GM23248 (cell line): Measurements from ENCODE around the gene EFCAB11. TPM values are rescaled to one million over a fixed set of nuclear protein-coding genes. Genes with fewer than 3 reads are reported as not detected.

Experiments
- DNase-seq: peaks from one replicate; pipeline ENCODE4 v3.0.0-alpha.2; 2015
- H2AFZ ChIP-seq: fragments of 200-600 bp; sonication (generic); 2 replicates; pipeline ENCODE4 v1.6.1; 2016; ENCODE audit warnings: antibody characterized with exemption
- H3F3A ChIP-seq: fragments of 200-600 bp; sonication (generic); 2 replicates; pipeline ENCODE4 v1.6.1; 2016; ENCODE audit warnings: mild to moderate bottlenecking, antibody characterized with exemption, mixed run types; ENCODE audit not compliant: insufficient read depth
- H3K27ac ChIP-seq: fragments of 200-600 bp; sonication (generic); 2 replicates; pipeline ENCODE4 v1.5.1; 2016; ENCODE audit warnings: mild to moderate bottlenecking
- H3K27me3 ChIP-seq: fragments of 200-600 bp; sonication (generic); replicated peaks from 2 replicates; pipeline ENCODE4 v1.6.1; 2016; ENCODE audit warnings: mild to moderate bottlenecking; ENCODE audit not compliant: insufficient read depth
- H3K36me3 ChIP-seq: fragments of 200-600 bp; sonication (generic); 2 replicates; pipeline ENCODE4 v1.6.1; 2016; ENCODE audit warnings: low read depth, mild to moderate bottlenecking
- H3K4me1 ChIP-seq: fragments of 200-600 bp; sonication (generic); 2 replicates; pipeline ENCODE4 v1.6.1; 2016; ENCODE audit warnings: mild to moderate bottlenecking; ENCODE audit not compliant: insufficient read depth
- H3K4me2 ChIP-seq: fragments of 200-600 bp; sonication (generic); one replicate; pipeline ENCODE4 v1.6.1; 2016; ENCODE audit warnings: mild to moderate bottlenecking; ENCODE audit not compliant: unreplicated experiment
- H3K4me3 ChIP-seq: fragments of 200-600 bp; sonication (generic); 2 replicates; pipeline ENCODE4 v1.5.1; 2016; ENCODE audit warnings: mild to moderate bottlenecking
- H3K79me2 ChIP-seq: fragments of 200-600 bp; sonication (generic); 2 replicates; pipeline ENCODE4 v1.6.1; 2016; ENCODE audit warnings: mild to moderate bottlenecking; ENCODE audit not compliant: insufficient read depth
- H3K9ac ChIP-seq: fragments of 200-600 bp; sonication (generic); 2 replicates; pipeline ENCODE4 v1.6.1; 2016; ENCODE audit warnings: mild to moderate bottlenecking
- H3K9me2 ChIP-seq: fragments of 200-600 bp; sonication (generic); 2 replicates; pipeline ENCODE4 v1.6.1; 2016; ENCODE audit warnings: mixed run types, mild to moderate bottlenecking, moderate library complexity; ENCODE audit not compliant: insufficient read depth
- H3K9me3 ChIP-seq: fragments of 200-600 bp; sonication (generic); one replicate; pipeline ENCODE4 v1.6.1; 2017; ENCODE audit warnings: low read depth
- H4K20me1 ChIP-seq: fragments of 200-600 bp; sonication (generic); 2 replicates; pipeline ENCODE4 v1.6.0; 2016; ENCODE audit not compliant: insufficient read depth
- EZH2 ChIP-seq: fragments of 200-600 bp; sonication (generic); IDR thresholded peaks from 2 replicates; pipeline ENCODE4 v1.6.1; 2018; ENCODE audit warnings: antibody characterized with exemption, mild to moderate bottlenecking; ENCODE audit not compliant: insufficient read depth, poor library complexity, severe bottlenecking
- EZH2phosphoT487 ChIP-seq: fragments of 200-600 bp; sonication (generic); IDR thresholded peaks from 2 replicates; pipeline ENCODE4 v1.6.1; 2018; ENCODE audit warnings: antibody characterized with exemption, moderate library complexity, mild to moderate bottlenecking, low read depth; ENCODE audit not compliant: insufficient read depth
- WGBS, 2 experiments: methylation state at CpG; one replicate each; pipeline ENCODE4 v1.1.6; 2015 to 2017; ENCODE audit warnings: low lambda C conversion rate in 2 of 2, low coverage in 1 of 2; ENCODE audit errors: missing lambda C conversion rate in 2 of 2; 5-methylcytosine and 5-hydroxymethylcytosine counted together
- in situ Hi-C: fragments of 300-500 bp; cut with MboI; formaldehyde crosslinking; loops from 2 replicates; pipeline ENCODE4 v1.15.0; 2020
- polyA plus RNA-seq: library from polyadenylated mRNA; unstranded; fragments of >200 nt; fragmentation: Nextera tagmentation; extraction: Ambion mirVana; gene quantifications from 2 replicates; pipeline ENCODE4 v1.2.1, GENCODE V29; 2016
- total RNA-seq: library from RNA; depleted of rRNA; stranded (reverse); fragments of >200 nt; shearing (Covaris generic); gene quantifications from 2 replicates; pipeline ENCODE4 v1.2.3, GENCODE V29; 2014

Gene EFCAB11
- total and polyA plus RNA-seq, 2 experiments from 2014 or later: 7.9 to 16.4 TPM

- Histone ChIP-seq H3K36me3 (no peaks in the 10 kb centered on the region), H3K4me1 (no peaks in the 10 kb centered on the region), H3K4me2 (no peak overlapping the region), H4K20me1 (no peaks in the 10 kb centered on the region), H2AFZ (no peak overlapping the region), H3K27me3 (no peaks in the 10 kb centered on the region), H3K79me2 (no peaks in the 10 kb centered on the region), H3K4me3 (no peak overlapping the region), H3K9me3 (no peaks in the 10 kb centered on the region), H3K27ac (no peak overlapping the region), H3K9me2 (no peaks in the 10 kb centered on the region; the same call in 1 of the 2 replicates), H3F3A (no peaks in the 10 kb centered on the region), H3K9ac (no peak overlapping the region)
- no peak for TF ChIP-seq EZH2
- no peak for TF ChIP-seq EZH2phosphoT487
- no peak for DNase-seq
- in situ Hi-C loops: no loop called here
- WGBS, 2 experiments: 82 to 84% methylated on average over 12 of the region's 12 CpGs
Observed at GRCh38 chr14:89773644-89774316, 180.8 kb downstream of the EFCAB11 start.

- H4K20me1 ChIP-seq: no peaks in the 10 kb centered on the region
- H2AFZ ChIP-seq: no peak overlapping the region
- H3K36me3 ChIP-seq: no peaks in the 10 kb centered on the region
- no peak overlapping the region for H3K4me3 ChIP-seq
- H3F3A ChIP-seq: no peaks in the 10 kb centered on the region
- H3K27ac ChIP-seq: no peak overlapping the region
- DNase-seq: no peak
- in situ Hi-C loops: no loop called here
- H3K9me2 ChIP-seq: no peaks in the 10 kb centered on the region; the same call in 1 of the 2 replicates
- H3K4me2 ChIP-seq: no peak overlapping the region
- 87 to 88% methylated on average over 7 of the region's 7 CpGs for WGBS, 2 experiments
- no peaks in the 10 kb centered on the region for H3K27me3 ChIP-seq
- no peaks in the 10 kb centered on the region for H3K9me3 ChIP-seq
- TF ChIP-seq EZH2phosphoT487 (no peak), EZH2 (no peak)
- H3K9ac ChIP-seq: no peak overlapping the region
- H3K4me1 ChIP-seq: no peaks in the 10 kb centered on the region
- H3K79me2 ChIP-seq: no peaks in the 10 kb centered on the region
Observed at GRCh38 chr14:89773151-89773550, 181.4 kb downstream of the EFCAB11 start.

- TF ChIP-seq EZH2phosphoT487 (no peak), EZH2 (no peak)
- H3K4me2 ChIP-seq: no peak overlapping the region
- no peaks in the 10 kb centered on the region for H3K79me2 ChIP-seq
- no peaks in the 10 kb centered on the region for H3K9me3 ChIP-seq
- no peaks in the 10 kb centered on the region for H3K4me1 ChIP-seq
- H4K20me1 ChIP-seq: no peaks in the 10 kb centered on the region
- no peaks in the 10 kb centered on the region for H3K36me3 ChIP-seq
- no peak overlapping the region for H2AFZ ChIP-seq
- no peaks in the 10 kb centered on the region for H3K9me2 ChIP-seq
- H3K9ac ChIP-seq: no peak overlapping the region
- no peak overlapping the region for H3K4me3 ChIP-seq
- no peak for DNase-seq
- in situ Hi-C loops: no loop called here
- 56 to 64% methylated on average over 3 of the region's 3 CpGs for WGBS, 2 experiments
- no peak overlapping the region for H3K27ac ChIP-seq
- no peaks in the 10 kb centered on the region for H3K27me3 ChIP-seq
- no peaks in the 10 kb centered on the region for H3F3A ChIP-seq
Observed at GRCh38 chr14:89771251-89771650, 183.3 kb downstream of the EFCAB11 start.

GRCh38 chr14:89767861-89768268, 186.7 kb downstream of the EFCAB11 start:
- in situ Hi-C loops: loop anchor here (10.0 kb wide), 1 partner anchor 733 kb away; no protein-coding TSS in a partner anchor
- Histone ChIP-seq H3K79me2 (no peaks in the 10 kb centered on the region), H3K4me1 (no peaks in the 10 kb centered on the region), H3K36me3 (no peaks in the 10 kb centered on the region), H3K4me2 (no peak overlapping the region), H3K27ac (no peak overlapping the region), H3K4me3 (no peak overlapping the region), H3K9me3 (no peaks in the 10 kb centered on the region), H4K20me1 (no peaks in the 10 kb centered on the region), H3K9ac (no peak overlapping the region), H3K9me2 (no peaks in the 10 kb centered on the region), H2AFZ (no peak overlapping the region), H3F3A (no peaks in the 10 kb centered on the region), H3K27me3 (no peaks in the 10 kb centered on the region)
- 29 to 34% methylated on average over 4 of the region's 4 CpGs for WGBS, 2 experiments
- peak; percentile 76 for DNase-seq
- TF ChIP-seq EZH2phosphoT487: no peak
- no peak for TF ChIP-seq EZH2
